Measurements from ENCODE around the gene DAGLA. TPM values are rescaled to one million over a fixed set of nuclear protein-coding genes. Genes with fewer than 3 reads are reported as not detected.

Gene DAGLA
- total RNA-seq, 2 donors from 2014 or later: 4.1 to 5.0 TPM

- DNase-seq: no peak
- no peak for ATAC-seq
- intact Hi-C loops (cut with DNase I): no loop called here
Observed at GRCh38 chr11:61780581-61781162, 100.5 kb downstream of the DAGLA start.

- intact Hi-C loops (cut with DNase I): no loop called here
- DNase-seq: no peak
- ATAC-seq: no peak
Observed at GRCh38 chr11:61781585-61781984, 101.4 kb downstream of the DAGLA start.

- intact Hi-C loops (cut with DNase I): no loop called here
- no peak for DNase-seq
- no peak for ATAC-seq
Observed at GRCh38 chr11:61782299-61782698, 102.1 kb downstream of the DAGLA start.

GRCh38 chr11:61782841-61783240 is 102.7 kb downstream of the DAGLA start:
- ATAC-seq: no peak
- intact Hi-C loops (cut with DNase I): no loop called here
- no peak for DNase-seq

DNA sequence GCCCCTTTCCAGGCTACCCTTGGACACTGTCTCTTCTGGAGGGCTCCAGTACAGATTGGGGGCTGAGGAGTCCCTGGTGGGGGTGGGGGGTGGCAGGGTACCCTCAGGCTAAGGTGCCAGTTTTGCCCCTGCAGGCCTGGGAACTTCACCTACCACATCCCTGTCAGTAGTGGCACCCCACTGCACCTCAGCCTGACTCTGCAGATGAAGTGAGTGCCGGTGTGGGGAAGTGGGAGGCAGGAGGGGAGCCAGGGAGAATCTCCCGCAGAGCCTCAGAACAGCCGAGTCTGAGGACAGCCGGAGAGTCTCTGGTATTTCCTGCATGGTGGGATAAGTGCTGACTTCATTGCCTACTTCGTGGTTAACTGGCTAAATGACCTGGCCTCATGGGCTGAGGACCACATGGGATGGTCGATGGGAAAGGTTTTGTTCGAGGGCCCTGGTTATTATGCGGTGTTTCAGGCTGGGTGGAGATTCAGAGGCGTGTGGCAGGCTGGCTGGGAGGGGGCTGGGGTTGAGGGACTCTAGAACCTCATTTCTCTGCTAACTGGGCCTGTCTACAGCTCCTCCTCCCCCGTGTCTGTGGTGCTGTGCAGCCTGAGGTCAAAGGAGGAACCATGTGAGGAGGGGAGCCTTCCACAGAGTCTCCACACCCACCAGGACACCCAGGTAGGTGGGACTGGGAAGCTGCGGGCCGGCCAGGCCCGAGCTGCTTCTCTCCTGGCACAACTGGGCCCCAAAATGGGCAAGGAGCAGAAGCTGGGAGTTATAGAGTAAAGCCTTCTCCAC is 103.7 kb downstream of the DAGLA start:
- no peak for DNase-seq
- no peak for ATAC-seq
- intact Hi-C loops (cut with DNase I): no loop called here

- ATAC-seq: no peak
- DNase-seq: no peak
- intact Hi-C loops (cut with DNase I): no loop called here
Observed at GRCh38 chr11:61784506-61784805, 104.3 kb downstream of the DAGLA start.

- no peak for ATAC-seq
- intact Hi-C loops (cut with DNase I): no loop called here
- no peak for DNase-seq
Observed at GRCh38 chr11:61785837-61786402, 105.7 kb downstream of the DAGLA start.

- no peak for DNase-seq
- peak in 1 of 2 donors; percentile 4 for ATAC-seq
- intact Hi-C loops (cut with DNase I): no loop called here
Observed at GRCh38 chr11:61787928-61788491, 107.8 kb downstream of the DAGLA start.

DNA sequence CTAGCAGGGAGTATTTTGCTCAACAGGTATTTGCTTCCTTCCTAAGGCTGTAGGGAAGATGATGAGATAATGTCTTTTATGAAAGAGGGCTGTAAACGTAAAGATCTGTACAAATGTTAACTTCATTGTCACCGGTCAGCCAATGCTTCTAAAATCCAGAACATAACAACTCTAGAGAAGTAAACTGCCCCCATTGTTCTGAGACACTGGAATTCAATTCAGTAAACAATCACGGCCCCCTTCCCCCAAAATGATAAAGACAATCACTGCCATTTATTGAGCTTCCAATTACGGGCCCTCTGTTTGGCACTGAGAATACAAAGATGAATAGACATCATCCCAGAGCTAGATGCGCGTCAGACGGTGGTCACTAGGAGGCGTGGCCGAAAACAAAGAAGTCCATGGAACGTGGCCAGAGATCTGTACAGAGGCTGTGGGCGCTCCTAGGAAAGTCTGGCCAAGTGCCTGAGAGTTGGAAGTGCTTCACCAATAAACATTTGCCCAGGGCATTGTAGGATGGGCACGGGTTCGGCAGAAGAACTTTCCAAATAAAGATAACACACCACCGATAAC is 111.6 kb downstream of the DAGLA start:
- intact Hi-C loops (cut with DNase I): no loop called here
- DNase-seq: peak; percentile 86
- peak; percentile 74 to 77 for ATAC-seq

- intact Hi-C loops (cut with DNase I): no loop called here
- DNase-seq: peak; percentile 93
- ATAC-seq: peak; percentile 90 to 92
Observed at GRCh38 chr11:61792310-61793082, 112.3 kb downstream of the DAGLA start, which contains the start of the genes FEN1 and TMEM258. Gene FEN1, plus strand, starts transcription at chr11:61792911. Its CDS starts 2,451 bp downstream, at chr11:61795362. Gene TMEM258, minus strand, starts transcription at chr11:61792599. Its CDS starts 41 bp downstream, at chr11:61792558.

- intact Hi-C loops (cut with DNase I): no loop called here
- no peak for DNase-seq
- no peak for ATAC-seq
Observed at GRCh38 chr11:61793083-61793828, 113.1 kb downstream of the DAGLA start.

GRCh38 chr11:61793829-61794204 is 113.6 kb downstream of the DAGLA start:
- intact Hi-C loops (cut with DNase I): no loop called here
- DNase-seq (no peak), ATAC-seq (no peak)

- no peak for DNase-seq
- intact Hi-C loops (cut with DNase I): no loop called here
Observed at GRCh38 chr11:61794579-61794978, 114.4 kb downstream of the DAGLA start.

DNA sequence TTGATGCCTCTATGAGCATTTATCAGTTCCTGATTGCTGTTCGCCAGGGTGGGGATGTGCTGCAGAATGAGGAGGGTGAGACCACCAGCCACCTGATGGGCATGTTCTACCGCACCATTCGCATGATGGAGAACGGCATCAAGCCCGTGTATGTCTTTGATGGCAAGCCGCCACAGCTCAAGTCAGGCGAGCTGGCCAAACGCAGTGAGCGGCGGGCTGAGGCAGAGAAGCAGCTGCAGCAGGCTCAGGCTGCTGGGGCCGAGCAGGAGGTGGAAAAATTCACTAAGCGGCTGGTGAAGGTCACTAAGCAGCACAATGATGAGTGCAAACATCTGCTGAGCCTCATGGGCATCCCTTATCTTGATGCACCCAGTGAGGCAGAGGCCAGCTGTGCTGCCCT is 115.3 kb downstream of the DAGLA start:
- no peak for DNase-seq
- intact Hi-C loops (cut with DNase I): loop anchor here in 1 of 2 donors (5.0 kb wide), 2 partner anchors 102 to 312 kb away; no protein-coding TSS in a partner anchor
- ATAC-seq: no peak

More at GRCh38 chr11:61794579-61794978, 114.4 kb downstream of the DAGLA start:
- ATAC-seq: no peak

DNA sequence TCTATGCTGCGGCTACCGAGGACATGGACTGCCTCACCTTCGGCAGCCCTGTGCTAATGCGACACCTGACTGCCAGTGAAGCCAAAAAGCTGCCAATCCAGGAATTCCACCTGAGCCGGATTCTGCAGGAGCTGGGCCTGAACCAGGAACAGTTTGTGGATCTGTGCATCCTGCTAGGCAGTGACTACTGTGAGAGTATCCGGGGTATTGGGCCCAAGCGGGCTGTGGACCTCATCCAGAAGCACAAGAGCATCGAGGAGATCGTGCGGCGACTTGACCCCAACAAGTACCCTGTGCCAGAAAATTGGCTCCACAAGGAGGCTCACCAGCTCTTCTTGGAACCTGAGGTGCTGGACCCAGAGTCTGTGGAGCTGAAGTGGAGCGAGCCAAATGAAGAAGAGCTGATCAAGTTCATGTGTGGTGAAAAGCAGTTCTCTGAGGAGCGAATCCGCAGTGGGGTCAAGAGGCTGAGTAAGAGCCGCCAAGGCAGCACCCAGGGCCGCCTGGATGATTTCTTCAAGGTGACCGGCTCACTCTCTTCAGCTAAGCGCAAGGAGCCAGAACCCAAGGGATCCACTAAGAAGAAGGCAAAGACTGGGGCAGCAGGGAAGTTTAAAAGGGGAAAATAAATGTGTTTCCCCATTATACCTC is 115.8 kb downstream of the DAGLA start:
- intact Hi-C loops (cut with DNase I): loop anchor here in 1 of 2 donors (2.0 to 5.0 kb wide), 4 partner anchors 101 to 311 kb away; no protein-coding TSS in a partner anchor
- DNase-seq (no peak), ATAC-seq (no peak)

Data from left cardiac atrium (tissue), 4 donors.